UCSD-AML1 (cell line): ENCODE results near the gene NPEPL1.
A peak's percentile ranks its signal among the peaks of the same experiment; 100 is the strongest.

Experiments
- DNase-seq: peaks from one replicate; lab custom pipeline; 2025; ENCODE audit not compliant: unreplicated experiment; lab: John Stamatoyannopoulos, UW

Gene NPEPL1

GRCh38 chr20:58657986-58658385 lies 34.6 kb upstream of the NPEPL1 start:
- no peak for DNase-seq

GRCh38 chr20:58658760-58659159 lies 33.8 kb upstream of the NPEPL1 start:
- DNase-seq, result no peak

DNA sequence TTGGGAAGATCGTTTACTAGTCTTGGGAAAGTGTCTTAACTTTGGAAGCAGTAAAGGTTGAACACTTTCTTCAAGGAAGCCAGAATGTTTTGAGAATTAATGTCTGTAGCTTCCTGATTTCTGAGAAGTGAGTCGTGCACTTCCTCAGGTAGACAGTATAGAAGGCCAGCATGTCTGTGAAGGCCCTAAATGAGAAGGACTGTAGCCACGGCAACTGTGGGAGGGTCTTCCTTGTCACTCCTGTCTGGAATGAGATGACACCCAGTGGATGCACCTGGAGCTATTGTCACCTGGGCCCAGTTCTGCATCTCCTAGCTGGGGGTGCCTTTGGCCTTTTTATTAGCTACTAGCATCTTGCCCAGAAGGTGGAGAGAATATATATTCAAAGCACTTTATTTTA lies 32.8 kb upstream of the NPEPL1 start:
- DNase-seq, result no peak

GRCh38 chr20:58660855-58661597 lies 31.6 kb upstream of the NPEPL1 start:
- DNase-seq, result peak; percentile 20

- DNase-seq, result no peak
Measured at GRCh38 chr20:58661598-58662473, 30.8 kb upstream of the NPEPL1 start.

- DNase-seq, result no peak
Measured at GRCh38 chr20:58664331-58664730, 28.3 kb upstream of the NPEPL1 start.

- DNase-seq, result no peak
Measured at GRCh38 chr20:58664883-58665282, 27.7 kb upstream of the NPEPL1 start.

- no peak for DNase-seq
Measured at GRCh38 chr20:58665606-58666005, 27.0 kb upstream of the NPEPL1 start.

DNA sequence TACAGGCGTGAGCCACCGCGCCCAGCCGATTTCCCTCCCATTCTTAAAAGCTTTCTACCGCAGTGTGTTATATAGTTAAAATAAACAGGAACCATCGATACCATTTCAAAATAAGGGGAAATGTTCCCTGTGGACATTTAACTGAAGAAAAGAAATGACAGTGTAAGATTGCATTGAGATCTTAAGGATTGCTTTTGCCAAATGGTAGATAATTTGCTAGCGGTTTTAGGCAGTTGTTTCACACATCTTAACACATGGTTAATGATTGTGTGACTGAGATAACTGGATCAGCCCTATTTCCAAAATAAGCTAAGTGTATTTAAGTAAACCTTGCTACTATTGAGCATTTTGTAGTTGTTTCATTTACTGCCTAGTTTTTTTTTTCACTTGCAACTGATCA lies 25.9 kb upstream of the NPEPL1 start:
- no peak for DNase-seq

- DNase-seq, result no peak
Measured at GRCh38 chr20:58667975-58668374, 24.6 kb upstream of the NPEPL1 start.

- no peak for DNase-seq
Measured at GRCh38 chr20:58668901-58669286, 23.7 kb upstream of the NPEPL1 start.

- no peak for DNase-seq
Measured at GRCh38 chr20:58669287-58670006, 23.2 kb upstream of the NPEPL1 start.

- no peak for DNase-seq
Measured at GRCh38 chr20:58670102-58670501, 22.5 kb upstream of the NPEPL1 start.

- DNase-seq, result no peak
Measured at GRCh38 chr20:58670659-58671058, 21.9 kb upstream of the NPEPL1 start.

DNA sequence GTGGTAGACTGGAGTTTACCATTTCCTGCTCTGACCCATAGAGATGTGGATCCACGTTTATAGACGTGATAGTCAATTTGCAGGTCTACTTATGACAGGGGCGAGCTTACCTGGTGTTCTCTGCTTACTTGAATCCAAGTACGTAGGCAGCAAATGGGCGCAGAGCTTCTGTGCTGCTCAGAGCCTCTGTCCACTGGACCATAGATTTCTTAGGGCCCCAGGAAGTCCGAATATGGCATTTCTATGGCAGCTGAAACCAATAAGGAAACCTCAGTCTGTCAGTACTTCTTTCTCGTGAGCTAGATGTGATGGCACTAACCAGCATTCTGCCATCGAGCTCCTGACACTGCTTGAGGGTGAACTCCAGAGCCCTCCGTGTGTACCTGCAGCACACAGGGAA lies 19.5 kb upstream of the NPEPL1 start:
- no peak for DNase-seq

GRCh38 chr20:58675146-58675584 lies 17.4 kb upstream of the NPEPL1 start:
- DNase-seq, result no peak

DNA sequence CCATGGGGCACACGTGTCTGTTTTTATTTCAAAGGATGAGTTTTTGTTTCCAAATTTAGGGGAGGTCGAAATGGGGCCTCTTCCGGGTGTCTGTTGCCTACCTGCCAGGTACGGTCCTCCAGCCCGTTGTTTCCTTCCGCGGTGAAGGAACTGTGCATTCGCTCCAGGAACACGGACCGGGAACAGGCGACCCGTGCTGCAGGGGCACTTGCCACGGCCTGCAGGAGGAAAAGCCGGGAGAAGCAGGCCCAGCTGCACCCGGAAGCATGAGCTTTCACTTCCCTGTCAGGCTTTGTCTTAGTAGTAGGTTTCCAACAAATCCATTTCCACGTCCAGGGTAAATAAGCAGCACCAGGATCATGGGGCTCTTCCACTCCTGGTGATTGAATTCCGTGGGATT lies 17.0 kb upstream of the NPEPL1 start:
- no peak for DNase-seq

DNA sequence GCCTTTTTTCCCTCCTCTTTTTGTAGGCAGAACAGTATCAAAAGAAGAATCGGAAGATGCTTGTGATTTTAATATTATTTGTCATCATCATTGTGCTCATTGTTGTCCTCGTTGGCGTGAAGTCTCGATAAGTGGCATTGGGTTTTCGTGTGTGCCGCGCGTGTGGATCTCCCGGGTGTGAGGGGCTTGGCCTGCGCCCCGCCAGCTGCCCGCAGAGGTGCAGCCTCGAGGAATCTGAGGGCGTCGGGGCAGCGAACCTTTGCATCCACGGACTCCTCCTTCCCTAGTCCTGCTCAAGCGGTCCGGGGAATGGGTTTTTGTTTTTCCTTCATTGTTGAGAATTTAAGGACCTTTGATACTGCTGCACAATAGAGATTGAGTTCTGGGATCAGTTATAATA lies 16.4 kb upstream of the NPEPL1 start:
- no peak for DNase-seq

GRCh38 chr20:58677079-58677604 lies 15.5 kb upstream of the NPEPL1 start:
- DNase-seq, result no peak

DNA sequence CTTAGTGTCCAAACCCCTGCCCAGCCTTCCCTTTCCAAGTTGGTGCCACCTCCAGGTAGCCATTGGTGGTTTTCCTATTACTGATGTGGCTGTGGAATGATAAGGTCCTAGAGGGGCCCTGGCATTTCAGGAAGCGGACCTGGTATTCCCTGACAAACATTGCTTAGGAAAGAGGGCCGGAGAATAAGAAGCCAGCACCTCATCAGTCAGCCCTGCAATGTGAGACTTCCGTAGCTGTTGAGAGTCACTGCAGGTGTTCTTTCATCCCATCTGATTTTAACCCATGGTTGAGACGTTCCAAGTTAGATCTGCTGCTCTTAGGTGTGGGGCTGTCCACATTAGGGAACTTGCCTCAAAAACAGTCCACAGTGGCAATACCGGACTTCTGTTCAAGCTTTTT lies 14.8 kb upstream of the NPEPL1 start:
- DNase-seq, result no peak

GRCh38 chr20:58678806-58679205 lies 13.8 kb upstream of the NPEPL1 start:
- DNase-seq, result no peak
